A549 (cell line): ENCODE results near the gene SLC22A8. TPM values are rescaled to one million over a fixed set of nuclear protein-coding genes. Genes with fewer than 3 reads are reported as not detected.
A peak's percentile ranks its signal among the peaks of the same experiment; 100 is the strongest.

ENCODE experiments used
- ATAC-seq, 2 experiments: fragments of 200-7000 bp in 1 of 2; fragments of >200 bp in 1 of 2; cut with Nextera tagmentation in 1 of 2; cut with Tn5 transposase in 1 of 2; 3 replicates each; pipeline versions ENCODE4 v1.8.0 to v1.9.1; 2018 to 2020; ENCODE audit warnings: mild to moderate bottlenecking in 1 of 2, moderate library complexity in 1 of 2
- CTCF ChIA-PET: fragments of 300-600 bp; sonication (Branson Sonifier 250); formaldehyde crosslinking; extraction: SDS; loops from one replicate; lab custom pipeline; 2021; ENCODE audit warnings: antibody characterized with exemption, inconsistent platforms; lab: Yijun Ruan, JAX
- POLR2A ChIA-PET: fragments of 350-600 bp; formaldehyde crosslinking; extraction: SDS; loops from one replicate; lab custom pipeline; 2021; ENCODE audit warnings: antibody characterized with exemption, inconsistent platforms; lab: Yijun Ruan, JAX
- DNase-seq, 2 experiments: peaks; one replicate each; pipeline versions ENCODE4 v3.0.0 to v3.0.0-alpha.2; 2011 to 2016; ENCODE audit warnings: low read depth in 1 of 2, low spot score in 1 of 2
- FAIRE-seq: peaks from 2 replicates; lab custom pipeline; 2011; peaks lifted over from hg19 to GRCh38; lab: Jason Lieb, UNC
- H3K27ac ChIP-seq, 2 experiments: fragments of >200 bp; sonication (Bioruptor Twin); formaldehyde crosslinking; 3 replicates each; pipeline ENCODE4 v1.5.1; 2016 to 2017
- H3K4me1 ChIP-seq: fragments of >200 bp; sonication (Bioruptor Twin); formaldehyde crosslinking; 3 replicates; pipeline ENCODE4 v1.6.1; 2016
- H3K4me2 ChIP-seq: fragments of >200 bp; sonication (Bioruptor Twin); formaldehyde crosslinking; 3 replicates; pipeline ENCODE4 v1.6.1; 2016
- H3K4me3 ChIP-seq: fragments of >200 bp; sonication (Bioruptor Twin); formaldehyde crosslinking; 3 replicates; pipeline ENCODE4 v1.5.1; 2016
- H3K9me3 ChIP-seq: fragments of >200 bp; sonication (Bioruptor Twin); formaldehyde crosslinking; 3 replicates; pipeline ENCODE4 v1.6.1; 2016
- CBX2 ChIP-seq: fragments of 200-600 bp; sonication (generic); IDR thresholded peaks from 2 replicates; pipeline ENCODE4 v1.6.1; 2016; ENCODE audit warnings: low read depth, mild to moderate bottlenecking, borderline replicate concordance
- EHMT2 ChIP-seq: fragments of 200-600 bp; sonication (generic); IDR thresholded peaks from 2 replicates; pipeline ENCODE4 v1.6.1; 2016; ENCODE audit warnings: antibody characterized with exemption, low read depth, mild to moderate bottlenecking, moderate library complexity
- FOSL2 ChIP-seq, 2 experiments: fragments of 450-650 bp in 1 of 2; fragments of >200 bp in 1 of 2; sonication (Bioruptor Twin) in 1 of 2; formaldehyde crosslinking; IDR thresholded peaks; 2 replicates each; pipeline versions ENCODE4 v1.5.0 to v1.6.1; 2016 to 2020; ENCODE audit warnings: mild to moderate bottlenecking in 1 of 2, moderate library complexity in 1 of 2
- FOXS1 ChIP-seq: fragments of 250-450 bp; sonication (Bioruptor Pico); IDR thresholded peaks from 2 replicates; pipeline ENCODE4 v1.5.0; 2020; ENCODE audit warnings: mild to moderate bottlenecking, moderate library complexity
- GATA3 ChIP-seq: IDR thresholded peaks from 2 replicates; pipeline ENCODE4 v1.6.1; 2012; ENCODE audit warnings: borderline replicate concordance
- HEYL ChIP-seq: fragments of 250-450 bp; sonication (Bioruptor Pico); IDR thresholded peaks from 2 replicates; pipeline ENCODE4 v1.8.0; 2021; ENCODE audit warnings: mild to moderate bottlenecking, moderate library complexity
- JUNB ChIP-seq: fragments of >200 bp; sonication (Bioruptor Twin); formaldehyde crosslinking; IDR thresholded peaks from 2 replicates; pipeline ENCODE4 v1.6.1; 2016
- KDM1A ChIP-seq: fragments of 200-600 bp; sonication (generic); IDR thresholded peaks from 2 replicates; pipeline ENCODE4 v1.6.1; 2016; ENCODE audit warnings: low read depth, mild to moderate bottlenecking
- MAFK ChIP-seq: fragments of 450-650 bp; IDR thresholded peaks from 2 replicates; pipeline ENCODE4 v1.6.1; 2014; ENCODE audit not compliant: partially characterized antibody
- PHF8 ChIP-seq: fragments of 200-600 bp; sonication (generic); IDR thresholded peaks from 2 replicates; pipeline ENCODE4 v1.6.1; 2016; ENCODE audit warnings: low read depth, mild to moderate bottlenecking, antibody characterized with exemption, moderate library complexity, borderline replicate concordance
- POLR2A ChIP-seq: IDR thresholded peaks from 2 replicates; pipeline ENCODE4 v1.6.1; 2012; ENCODE audit warnings: mild to moderate bottlenecking, low read length
- RAD21 ChIP-seq, 2 experiments: fragments of >200 bp in 1 of 2; sonication (Bioruptor Twin) in 1 of 2; formaldehyde crosslinking in 1 of 2; IDR thresholded peaks in 1 of 2; conservative IDR thresholded peaks in 1 of 2; 2 replicates in 1 of 2; 3 replicates in 1 of 2; pipeline ENCODE4 v1.6.1; 2012 to 2018; ENCODE audit warnings: inconsistent platforms in 1 of 2
- RARB ChIP-seq: fragments of 250-450 bp; sonication (Bioruptor Pico); IDR thresholded peaks from 2 replicates; pipeline ENCODE4 v1.8.0; 2021; ENCODE audit warnings: mild to moderate bottlenecking, moderate library complexity
- RFX5 ChIP-seq: fragments of 450-650 bp; IDR thresholded peaks from 2 replicates; pipeline ENCODE4 v1.7.1; 2014; ENCODE audit warnings: antibody characterized with exemption, mild to moderate bottlenecking, moderate library complexity
- SMC3 ChIP-seq: fragments of >200 bp; sonication (Bioruptor Twin); formaldehyde crosslinking; IDR thresholded peaks from 3 replicates; pipeline ENCODE4 v1.6.1; 2018; ENCODE audit warnings: inconsistent platforms
- TFCP2L1 ChIP-seq: fragments of 250-450 bp; sonication (Bioruptor Pico); IDR thresholded peaks from 2 replicates; pipeline ENCODE4 v1.5.0; 2021; ENCODE audit warnings: mild to moderate bottlenecking
- ZNF302 ChIP-seq: fragments of 250-450 bp; sonication (Bioruptor Pico); IDR thresholded peaks from 2 replicates; pipeline ENCODE4 v1.9.0; 2021; ENCODE audit warnings: inconsistent platforms, mild to moderate bottlenecking, moderate library complexity
- WGBS: methylation state at CpG from one replicate; pipeline ENCODE4 v1.1.6; 2017; ENCODE audit errors: missing lambda C conversion rate; 5-methylcytosine and 5-hydroxymethylcytosine counted together
- polyA plus RNA-seq, 4 experiments: library from polyadenylated mRNA; depleted of rRNA in 3 of 4; stranded (reverse); fragments of >200 nt; fragmentation: RNase III in 1 of 4; extraction: RNeasy Plus Mini Kit Qiagen cat#74134 plus additional on column Dnase treatment in 1 of 4; gene quantifications; 2 replicates in 3 of 4; 3 replicates in 1 of 4; pipeline ENCODE4 v1.2.3, GENCODE V29; 2011 to 2017
- TF ChIP-seq, protein P1 (sequence below): fragments of 150-350 bp; IDR thresholded peaks from 2 replicates; pipeline ENCODE4 v1.6.1; 2014; ENCODE audit warnings: low read depth, mild to moderate bottlenecking, low read length
- TF ChIP-seq, protein P2 (sequence below): fragments of >200 bp; sonication (Bioruptor Twin); formaldehyde crosslinking; IDR thresholded peaks from 2 replicates; pipeline ENCODE4 v1.6.1; 2016
- TF ChIP-seq, protein P3 (sequence below): fragments of >200 bp; sonication (Bioruptor Twin); formaldehyde crosslinking; IDR thresholded peaks from 3 replicates; pipeline ENCODE4 v1.5.1; 2016
- TF ChIP-seq, protein P4 (sequence below): fragments of >200 bp; sonication (Bioruptor Twin); formaldehyde crosslinking; IDR thresholded peaks from 3 replicates; pipeline ENCODE4 v1.6.1; 2016

The SLC22A8 gene
- polyA plus RNA-seq, 2 of the 4 experiments (the other 2 are of a cell fraction) = not detected

DNA sequence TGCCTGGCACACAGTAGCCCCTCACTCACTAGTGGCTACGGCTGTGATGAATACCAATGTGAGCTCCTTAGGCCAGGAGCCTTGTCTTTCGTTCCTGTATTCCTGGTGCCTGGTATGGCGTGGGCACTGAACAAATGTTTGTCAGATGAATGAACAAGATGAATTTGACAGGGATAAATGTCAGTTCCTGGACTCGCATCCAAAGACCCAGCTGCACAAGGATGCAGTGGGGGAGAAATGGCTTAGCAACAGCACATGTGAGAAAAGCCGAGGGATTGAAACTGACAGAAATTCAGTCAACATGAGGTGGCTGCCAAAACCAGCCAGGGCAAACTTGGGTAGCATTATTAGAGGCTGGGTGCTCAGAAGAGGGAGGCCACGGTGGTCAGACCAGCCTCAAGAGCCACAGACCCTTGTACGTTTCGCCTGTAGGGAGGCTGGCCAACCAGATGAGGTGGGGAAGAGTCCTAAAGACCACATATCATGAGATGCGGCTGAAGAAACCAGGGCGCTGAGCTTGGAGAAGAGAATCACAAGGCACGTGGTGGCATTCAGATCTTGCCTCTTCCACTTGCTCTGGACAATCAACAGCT lies 7.7 kb upstream of the SLC22A8 start (continued):
- no peak for TF ChIP-seq PHF8

DNA sequence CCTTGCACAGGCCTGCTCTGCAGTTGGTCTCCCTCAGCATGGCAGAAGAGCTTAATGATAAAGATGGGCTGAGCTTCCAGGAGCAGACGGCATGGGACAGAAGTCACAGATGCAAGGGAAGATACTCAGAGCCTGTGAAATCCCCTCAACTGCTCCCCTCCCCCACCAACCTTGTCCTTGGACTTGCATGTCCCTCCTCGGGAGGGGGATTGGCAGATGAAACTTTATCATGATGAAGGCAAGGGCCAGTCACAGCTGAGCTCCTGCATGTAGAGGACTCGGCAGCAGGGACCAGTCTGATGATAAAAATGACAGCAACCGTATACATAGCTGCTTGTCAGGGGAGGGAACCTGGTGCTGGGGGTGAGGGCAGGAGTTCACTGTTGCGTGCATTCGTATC lies 6.8 kb upstream of the SLC22A8 start:
- ATAC-seq (no peak), FAIRE-seq (no peak), DNase-seq (no peak)
- Histone ChIP-seq H3K4me2 (no peak overlapping the region), H3K4me3 (no peak overlapping the region), H3K27ac (no peak overlapping the region), H3K4me1 (no peaks in the 10 kb centered on the region), H3K9me3 (no peaks in the 10 kb centered on the region)
- no peak for TF ChIP-seq ZNF302 (CRISPR knock-in tag)
- no peak for TF ChIP-seq HEYL (CRISPR knock-in tag)
- TF ChIP-seq, protein P1, sequence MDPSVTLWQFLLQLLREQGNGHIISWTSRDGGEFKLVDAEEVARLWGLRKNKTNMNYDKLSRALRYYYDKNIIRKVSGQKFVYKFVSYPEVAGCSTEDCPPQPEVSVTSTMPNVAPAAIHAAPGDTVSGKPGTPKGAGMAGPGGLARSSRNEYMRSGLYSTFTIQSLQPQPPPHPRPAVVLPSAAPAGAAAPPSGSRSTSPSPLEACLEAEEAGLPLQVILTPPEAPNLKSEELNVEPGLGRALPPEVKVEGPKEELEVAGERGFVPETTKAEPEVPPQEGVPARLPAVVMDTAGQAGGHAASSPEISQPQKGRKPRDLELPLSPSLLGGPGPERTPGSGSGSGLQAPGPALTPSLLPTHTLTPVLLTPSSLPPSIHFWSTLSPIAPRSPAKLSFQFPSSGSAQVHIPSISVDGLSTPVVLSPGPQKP = no peak
- no peak for TF ChIP-seq GATA3
- no peak for TF ChIP-seq CBX2
- TF ChIP-seq FOXS1 (CRISPR knock-in tag) = no peak
- no peak for TF ChIP-seq JUNB
- TF ChIP-seq, protein P2, sequence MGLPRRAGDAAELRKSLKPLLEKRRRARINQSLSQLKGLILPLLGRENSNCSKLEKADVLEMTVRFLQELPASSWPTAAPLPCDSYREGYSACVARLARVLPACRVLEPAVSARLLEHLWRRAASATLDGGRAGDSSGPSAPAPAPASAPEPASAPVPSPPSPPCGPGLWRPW = no peak
- TF ChIP-seq TFCP2L1 (CRISPR knock-in tag) = no peak
- no peak for TF ChIP-seq RFX5
- TF ChIP-seq FOSL2 (IDR thresholded peaks at IDR 0.05) = no peak
- no peak for TF ChIP-seq FOSL2 (CRISPR knock-in tag; IDR thresholded peaks at IDR 0.05)
- no peak for TF ChIP-seq EHMT2
- ChIA-PET CTCF (interaction anchor here (1.2 to 8.5 kb wide), 11 partner anchors 8 to 124 kb away, joined by 3 to 461 read pairs (median 14); partner anchors contain the start of gene SLC22A8), POLR2A (no interaction called here)
- 57% methylated on average over 5 of the region's 6 CpGs for WGBS

DNA sequence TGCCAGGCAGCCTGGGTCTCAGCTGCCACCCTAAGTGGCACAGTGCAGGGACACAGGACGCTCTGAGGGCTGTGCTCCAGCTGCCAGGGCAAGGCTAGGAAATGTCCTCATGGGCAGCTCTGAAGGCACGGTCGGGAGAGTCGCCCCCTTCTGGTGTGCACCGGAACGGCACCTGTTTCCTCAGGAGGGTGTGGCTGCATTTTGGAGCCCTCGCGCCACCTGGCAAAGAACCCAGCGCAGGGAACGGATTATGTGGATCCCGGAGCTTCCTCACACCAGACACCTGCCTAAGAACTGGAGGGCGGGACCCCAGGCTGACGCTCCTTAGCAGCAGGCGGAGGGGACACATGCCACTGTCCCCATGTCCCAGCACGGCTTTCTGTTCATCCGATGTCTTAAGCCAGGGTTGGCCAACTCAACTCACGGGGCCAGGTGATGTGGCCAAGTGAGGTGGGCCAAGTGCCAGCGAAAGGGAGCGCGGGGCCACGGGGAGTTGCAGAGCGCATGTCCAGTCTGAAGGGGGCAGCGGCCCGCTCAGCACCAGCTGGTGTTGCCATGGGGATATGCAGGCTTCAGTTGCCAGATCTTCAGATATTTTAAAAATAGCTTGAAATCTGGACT lies 5.1 kb upstream of the SLC22A8 start:
- WGBS = 50% methylated on average over 24 of the region's 24 CpGs
- ATAC-seq (peak in 1 of 2 experiments; percentile 59; a peak in 3 of 6 replicates), FAIRE-seq (no peak), DNase-seq (peak; percentile 31 to 36)
- H3K9me3 ChIP-seq = no peaks in the 10 kb centered on the region
- 0 out of 3 replicates have a peak, but pooled peaks have one; percentile 19 for TF ChIP-seq SMC3
- TF ChIP-seq, protein P3, sequence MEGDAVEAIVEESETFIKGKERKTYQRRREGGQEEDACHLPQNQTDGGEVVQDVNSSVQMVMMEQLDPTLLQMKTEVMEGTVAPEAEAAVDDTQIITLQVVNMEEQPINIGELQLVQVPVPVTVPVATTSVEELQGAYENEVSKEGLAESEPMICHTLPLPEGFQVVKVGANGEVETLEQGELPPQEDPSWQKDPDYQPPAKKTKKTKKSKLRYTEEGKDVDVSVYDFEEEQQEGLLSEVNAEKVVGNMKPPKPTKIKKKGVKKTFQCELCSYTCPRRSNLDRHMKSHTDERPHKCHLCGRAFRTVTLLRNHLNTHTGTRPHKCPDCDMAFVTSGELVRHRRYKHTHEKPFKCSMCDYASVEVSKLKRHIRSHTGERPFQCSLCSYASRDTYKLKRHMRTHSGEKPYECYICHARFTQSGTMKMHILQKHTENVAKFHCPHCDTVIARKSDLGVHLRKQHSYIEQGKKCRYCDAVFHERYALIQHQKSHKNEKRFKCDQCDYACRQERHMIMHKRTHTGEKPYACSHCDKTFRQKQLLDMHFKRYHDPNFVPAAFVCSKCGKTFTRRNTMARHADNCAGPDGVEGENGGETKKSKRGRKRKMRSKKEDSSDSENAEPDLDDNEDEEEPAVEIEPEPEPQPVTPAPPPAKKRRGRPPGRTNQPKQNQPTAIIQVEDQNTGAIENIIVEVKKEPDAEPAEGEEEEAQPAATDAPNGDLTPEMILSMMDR = peak; percentile 34
- TF ChIP-seq JUNB = no peak
- TF ChIP-seq RAD21 (conservative IDR thresholded peaks at IDR 0.05 in 1 of 2, IDR thresholded peaks at IDR 0.05 in 1 of 2) = peak in 1 of 2 experiments; percentile 36; a peak in 2 of 5 replicates
- CTCF ChIA-PET = interaction anchor here (0.7 to 8.5 kb wide), 9 partner anchors 9 to 187 kb away, joined by 3 to 461 read pairs (median 6); no protein-coding TSS in a partner anchor
- H3K27ac ChIP-seq = no peak overlapping the region
- H3K4me1 ChIP-seq = no peaks in the 10 kb centered on the region
- POLR2A ChIA-PET = no interaction called here
- H3K4me3 ChIP-seq = no peak overlapping the region
- H3K4me2 ChIP-seq = no peak overlapping the region

DNA sequence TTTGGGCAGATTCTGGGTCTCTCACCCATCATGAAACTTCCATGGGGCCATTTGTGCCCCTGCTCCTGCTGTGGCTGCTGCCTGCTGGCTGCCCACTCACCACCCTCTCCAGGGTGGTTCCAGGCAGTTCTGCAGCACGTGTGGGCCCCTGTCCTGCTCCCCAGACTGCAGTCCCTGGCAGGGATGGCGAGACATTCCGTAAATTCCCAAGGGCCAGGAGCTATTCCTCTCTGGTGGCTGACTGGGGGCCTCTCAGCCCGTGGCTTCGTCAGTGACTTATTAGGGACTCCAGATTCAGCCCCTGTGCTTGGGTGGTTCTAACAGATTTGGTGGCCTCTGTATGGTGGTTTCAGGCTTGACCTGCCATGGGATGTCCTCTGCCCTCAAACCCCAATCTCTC lies 3.9 kb upstream of the SLC22A8 start:
- 57% methylated on average over 3 of the region's 5 CpGs for WGBS
- H3K4me3 ChIP-seq = no peak overlapping the region
- ChIA-PET POLR2A (no interaction called here), CTCF (interaction anchor here (1.0 to 8.5 kb wide), 10 partner anchors 10 to 255 kb away, joined by 3 to 461 read pairs (median 4); no protein-coding TSS in a partner anchor)
- H3K9me3 ChIP-seq = no peaks in the 10 kb centered on the region
- ATAC-seq = no peak
- no peaks in the 10 kb centered on the region for H3K4me1 ChIP-seq
- TF ChIP-seq KDM1A (no peak), RARB (CRISPR knock-in tag) (no peak), POLR2A (no peak), MAFK (no peak), FOXS1 (CRISPR knock-in tag) (no peak), RFX5 (no peak)
- TF ChIP-seq, protein P2 = no peak
- TF ChIP-seq, protein P4, sequence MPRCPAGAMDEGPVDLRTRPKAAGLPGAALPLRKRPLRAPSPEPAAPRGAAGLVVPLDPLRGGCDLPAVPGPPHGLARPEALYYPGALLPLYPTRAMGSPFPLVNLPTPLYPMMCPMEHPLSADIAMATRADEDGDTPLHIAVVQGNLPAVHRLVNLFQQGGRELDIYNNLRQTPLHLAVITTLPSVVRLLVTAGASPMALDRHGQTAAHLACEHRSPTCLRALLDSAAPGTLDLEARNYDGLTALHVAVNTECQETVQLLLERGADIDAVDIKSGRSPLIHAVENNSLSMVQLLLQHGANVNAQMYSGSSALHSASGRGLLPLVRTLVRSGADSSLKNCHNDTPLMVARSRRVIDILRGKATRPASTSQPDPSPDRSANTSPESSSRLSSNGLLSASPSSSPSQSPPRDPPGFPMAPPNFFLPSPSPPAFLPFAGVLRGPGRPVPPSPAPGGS = no peak
- TF ChIP-seq, all 56 proteins: peak for 0
- FAIRE-seq = no peak
- no peak for DNase-seq
- Histone ChIP-seq H3K27ac (no peak overlapping the region), H3K4me2 (no peak overlapping the region)
